PC-3 (cell line): ENCODE results near the gene ARHGEF28. TPM values are rescaled to one million over a fixed set of nuclear protein-coding genes. Genes with fewer than 3 reads are reported as not detected.

Source experiments
- ATAC-seq: fragments of 200-7000 bp; cut with Tn5 transposase; 2 replicates; pipeline ENCODE4 v1.9.1; 2020; ENCODE audit warnings: mild to moderate bottlenecking, moderate library complexity
- BruUV-seq: library from RNA; stranded (reverse); fragments of 400-500 nt; replicated peaks from 2 replicates; lab custom pipeline; 2021; lab: Mats Ljungman, UMichigan
- CTCF ChIA-PET: fragments of 300-600 bp; sonication (Branson Sonifier 250); formaldehyde crosslinking; loops from one replicate; lab custom pipeline; 2022; ENCODE audit warnings: antibody characterized with exemption; lab: Charles Lee
- POLR2A ChIA-PET: fragments of 300-600 bp; sonication (Branson Sonifier 250); formaldehyde crosslinking; loops from one replicate; lab custom pipeline; 2022; ENCODE audit warnings: antibody characterized with exemption; ENCODE audit not compliant: unreplicated experiment; lab: Charles Lee
- DNase-seq: peaks from one replicate; pipeline ENCODE4 v3.0.0-alpha.2; 2015
- H2AFZ ChIP-seq: fragments of 300-600 bp; sonication (generic); 2 replicates; pipeline ENCODE4 v1.6.0; 2016; ENCODE audit warnings: antibody characterized with exemption, low read length
- H3F3A ChIP-seq: fragments of 300-600 bp; sonication (generic); one replicate; pipeline ENCODE4 v1.6.0; 2017; ENCODE audit warnings: antibody characterized with exemption, low read length, control low read depth, mild to moderate bottlenecking; ENCODE audit not compliant: unreplicated experiment
- H3K27ac ChIP-seq: fragments of 300-600 bp; sonication (generic); 2 replicates; pipeline ENCODE4 v1.5.1; 2016; ENCODE audit warnings: mild to moderate bottlenecking, low read length
- H3K27me3 ChIP-seq: fragments of 300-600 bp; sonication (generic); 2 replicates; pipeline ENCODE4 v1.6.1; 2016; ENCODE audit warnings: low read length, mixed read lengths
- H3K36me3 ChIP-seq: fragments of 300-600 bp; sonication (generic); 2 replicates; pipeline ENCODE4 v1.6.1; 2016; ENCODE audit warnings: low read depth, mixed run types, low read length, mixed read lengths
- H3K4me1 ChIP-seq: fragments of 300-600 bp; sonication (generic); 2 replicates; pipeline ENCODE4 v1.5.1; 2016; ENCODE audit warnings: low read length; ENCODE audit not compliant: insufficient read depth
- H3K4me2 ChIP-seq: fragments of 300-600 bp; sonication (generic); 2 replicates; pipeline ENCODE4 v1.6.0; 2016; ENCODE audit warnings: low read length
- H3K4me3 ChIP-seq: fragments of 300-600 bp; sonication (generic); 2 replicates; pipeline ENCODE4 v1.5.1; 2016; ENCODE audit warnings: mild to moderate bottlenecking, low read length, mixed read lengths
- H3K79me2 ChIP-seq: fragments of 300-600 bp; sonication (generic); 2 replicates; pipeline ENCODE4 v1.6.1; 2017; ENCODE audit warnings: low read length, mixed read lengths
- H3K9ac ChIP-seq: fragments of 300-600 bp; sonication (generic); 2 replicates; pipeline ENCODE4 v1.6.0; 2016; ENCODE audit warnings: mild to moderate bottlenecking, low read length
- H3K9me2 ChIP-seq: fragments of 300-600 bp; sonication (generic); replicated peaks from 2 replicates; pipeline ENCODE4 v1.6.1; 2016; ENCODE audit warnings: mixed run types, low read length, mixed read lengths
- H3K9me3 ChIP-seq: fragments of 300-600 bp; sonication (generic); 2 replicates; pipeline ENCODE4 v1.6.1; 2016; ENCODE audit warnings: low read length, mixed read lengths
- H4K20me1 ChIP-seq: fragments of 300-600 bp; sonication (generic); 2 replicates; pipeline ENCODE4 v1.6.1; 2016; ENCODE audit warnings: low read length, mixed read lengths
- EZH2 ChIP-seq: fragments of 300-600 bp; sonication (generic); IDR thresholded peaks from one replicate; pipeline ENCODE4 v1.6.1; 2017; ENCODE audit warnings: antibody characterized with exemption, mild to moderate bottlenecking, low read length; ENCODE audit not compliant: unreplicated experiment
- EZH2phosphoT487 ChIP-seq: fragments of 300-600 bp; sonication (generic); IDR thresholded peaks from 2 replicates; pipeline ENCODE4 v1.6.1; 2018; ENCODE audit warnings: mild to moderate bottlenecking, antibody characterized with exemption, low read length, borderline replicate concordance
- intact Hi-C: fragments of 100-400 bp; cut with micrococcal nuclease; formaldehyde crosslinking; loops from 2 replicates; pipeline ENCODE4 v1.9.0; 2023
- total RNA-seq: library from RNA; depleted of rRNA; stranded (reverse); fragments of >200 nt; gene quantifications from 2 replicates; pipeline ENCODE4 v1.2.3, GENCODE V29; 2014
- TF ChIP-seq, protein P1 (sequence below): fragments of 300-600 bp; sonication (generic); conservative IDR thresholded peaks from 2 replicates; pipeline ENCODE4 v1.5.1; 2017; ENCODE audit warnings: antibody characterized with exemption, low read depth, mild to moderate bottlenecking, low read length

Gene ARHGEF28
- total RNA-seq, 1 experiment from 2014 or later: 24.2 TPM

DNA sequence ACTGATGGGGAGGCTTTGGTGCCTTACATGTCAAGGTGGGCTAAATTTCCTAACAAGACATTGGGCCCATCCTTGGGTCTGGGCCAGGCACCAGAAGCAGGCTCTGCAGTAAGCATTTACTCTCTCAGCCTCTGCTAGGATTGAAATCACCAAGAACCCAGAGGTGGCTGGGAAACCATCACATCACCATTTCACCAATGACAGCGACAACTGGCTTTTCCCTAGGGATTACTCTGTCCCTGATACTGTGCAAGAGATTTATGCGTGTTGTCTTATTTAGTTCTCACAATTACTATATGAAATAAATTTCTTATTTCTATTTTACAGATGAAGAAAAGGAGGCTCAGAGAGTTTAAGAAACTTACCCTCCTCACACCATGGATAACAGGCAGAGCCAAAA lies 342.2 kb downstream of the ARHGEF28 start:
- Histone ChIP-seq H3K4me2 (no peak overlapping the region), H3K9me2 (no peaks in the 10 kb centered on the region), H4K20me1 (no peaks in the 10 kb centered on the region), H2AFZ (no peak overlapping the region), H3K79me2 (no peaks in the 10 kb centered on the region), H3K4me1 (no peaks in the 10 kb centered on the region), H3K27me3 (no peaks in the 10 kb centered on the region), H3K9me3 (no peaks in the 10 kb centered on the region), H3F3A (no peaks in the 10 kb centered on the region), H3K36me3 (no peaks in the 10 kb centered on the region), H3K4me3 (no peak overlapping the region), H3K9ac (no peak overlapping the region), H3K27ac (no peak overlapping the region)
- ATAC-seq: no peak
- no TSS peak for BruUV-seq
- no peak for DNase-seq
- no peak for TF ChIP-seq EZH2
- TF ChIP-seq, protein P1, sequence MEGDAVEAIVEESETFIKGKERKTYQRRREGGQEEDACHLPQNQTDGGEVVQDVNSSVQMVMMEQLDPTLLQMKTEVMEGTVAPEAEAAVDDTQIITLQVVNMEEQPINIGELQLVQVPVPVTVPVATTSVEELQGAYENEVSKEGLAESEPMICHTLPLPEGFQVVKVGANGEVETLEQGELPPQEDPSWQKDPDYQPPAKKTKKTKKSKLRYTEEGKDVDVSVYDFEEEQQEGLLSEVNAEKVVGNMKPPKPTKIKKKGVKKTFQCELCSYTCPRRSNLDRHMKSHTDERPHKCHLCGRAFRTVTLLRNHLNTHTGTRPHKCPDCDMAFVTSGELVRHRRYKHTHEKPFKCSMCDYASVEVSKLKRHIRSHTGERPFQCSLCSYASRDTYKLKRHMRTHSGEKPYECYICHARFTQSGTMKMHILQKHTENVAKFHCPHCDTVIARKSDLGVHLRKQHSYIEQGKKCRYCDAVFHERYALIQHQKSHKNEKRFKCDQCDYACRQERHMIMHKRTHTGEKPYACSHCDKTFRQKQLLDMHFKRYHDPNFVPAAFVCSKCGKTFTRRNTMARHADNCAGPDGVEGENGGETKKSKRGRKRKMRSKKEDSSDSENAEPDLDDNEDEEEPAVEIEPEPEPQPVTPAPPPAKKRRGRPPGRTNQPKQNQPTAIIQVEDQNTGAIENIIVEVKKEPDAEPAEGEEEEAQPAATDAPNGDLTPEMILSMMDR: no peak
- TF ChIP-seq EZH2phosphoT487: no peak
- CTCF ChIA-PET: no interaction called here
- POLR2A ChIA-PET: no interaction called here
- intact Hi-C loops: no loop called here

DNA sequence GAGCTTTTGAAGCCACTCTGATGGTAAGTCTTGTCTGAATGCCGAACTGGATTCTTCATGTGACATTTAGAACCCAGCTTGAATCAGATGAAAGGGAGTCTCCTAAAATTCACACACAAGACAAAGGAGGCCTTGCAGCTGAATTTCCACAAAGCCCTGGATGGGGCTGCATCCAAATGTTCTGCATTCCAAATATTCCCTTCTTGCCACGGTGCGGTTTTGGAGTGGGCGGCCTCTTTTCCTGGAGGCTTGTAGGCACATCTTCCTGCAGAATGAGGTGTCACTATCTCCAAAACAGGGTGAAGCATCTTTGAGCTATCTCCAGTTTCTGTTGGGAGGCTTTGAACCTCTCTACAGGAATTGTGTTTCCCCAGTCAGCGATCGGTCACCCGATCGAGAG lies 342.7 kb downstream of the ARHGEF28 start:
- H3K4me2 ChIP-seq: no peak overlapping the region
- no peak overlapping the region for H3K9ac ChIP-seq
- H3K9me3 ChIP-seq: no peaks in the 10 kb centered on the region
- DNase-seq (no peak), ATAC-seq (no peak)
- H2AFZ ChIP-seq: no peak overlapping the region
- H3K27me3 ChIP-seq: no peaks in the 10 kb centered on the region
- no peak overlapping the region for H3K4me3 ChIP-seq
- intact Hi-C loops: no loop called here
- no peaks in the 10 kb centered on the region for H3K4me1 ChIP-seq
- TF ChIP-seq, protein P1: no peak
- TF ChIP-seq EZH2phosphoT487 (no peak), EZH2 (no peak)
- CTCF ChIA-PET: no interaction called here
- BruUV-seq: no TSS peak
- H3F3A ChIP-seq: no peaks in the 10 kb centered on the region
- H3K27ac ChIP-seq: no peak overlapping the region
- POLR2A ChIA-PET: no interaction called here
- H3K9me2 ChIP-seq: no peaks in the 10 kb centered on the region
- no peaks in the 10 kb centered on the region for H3K36me3 ChIP-seq
- no peaks in the 10 kb centered on the region for H3K79me2 ChIP-seq
- no peaks in the 10 kb centered on the region for H4K20me1 ChIP-seq

DNA sequence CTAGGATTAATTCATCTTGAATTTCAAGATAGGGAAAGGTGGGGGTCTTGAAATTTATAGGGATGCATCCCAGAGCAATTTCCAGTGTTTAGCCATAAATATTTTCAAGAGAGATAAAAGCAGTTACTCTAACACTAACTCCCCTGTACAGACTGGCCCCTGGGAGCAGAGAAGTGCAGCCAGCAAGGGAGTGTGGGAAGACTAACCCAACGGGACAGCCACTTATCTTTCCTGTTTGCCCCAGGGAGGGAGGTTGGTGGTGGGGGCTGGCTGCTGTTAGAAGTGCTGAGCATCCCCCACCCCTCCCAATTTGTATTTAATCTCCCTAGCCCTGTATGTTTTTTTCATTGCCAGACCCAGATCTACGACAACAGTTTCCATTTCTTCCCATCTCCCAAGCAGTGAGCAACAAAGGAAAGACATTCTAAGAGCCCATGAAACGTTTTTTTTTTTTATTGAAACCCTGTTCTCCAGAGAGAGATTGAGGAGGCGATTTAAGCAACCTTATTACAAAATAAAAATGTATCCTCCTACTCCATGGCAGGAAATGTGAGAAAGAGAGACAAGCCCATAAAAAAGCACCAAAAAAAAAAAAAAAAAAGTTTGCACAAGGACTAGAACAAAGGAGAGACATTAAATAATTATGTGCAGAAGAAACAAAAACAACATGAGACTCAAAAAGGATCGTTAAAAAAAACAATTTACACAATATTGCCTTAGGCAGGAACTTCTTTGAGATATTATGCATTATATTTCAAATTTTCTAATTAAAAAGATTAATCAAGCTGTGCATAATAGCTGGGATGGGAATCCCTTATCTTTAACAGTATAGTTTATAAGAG lies 343.4 kb downstream of the ARHGEF28 start:
- CTCF ChIA-PET: no interaction called here
- Histone ChIP-seq H3K9ac (no peak overlapping the region), H3K79me2 (no peaks in the 10 kb centered on the region), H3K36me3 (no peaks in the 10 kb centered on the region), H3K9me2 (no peaks in the 10 kb centered on the region), H4K20me1 (no peaks in the 10 kb centered on the region), H3K4me1 (no peaks in the 10 kb centered on the region), H3K27me3 (no peaks in the 10 kb centered on the region), H3K4me2 (no peak overlapping the region), H3K9me3 (no peaks in the 10 kb centered on the region), H3K4me3 (no peak overlapping the region), H2AFZ (no peak overlapping the region), H3F3A (no peaks in the 10 kb centered on the region), H3K27ac (no peak overlapping the region)
- no peak for TF ChIP-seq EZH2phosphoT487
- TF ChIP-seq, protein P1: no peak
- no peak for TF ChIP-seq EZH2
- POLR2A ChIA-PET: no interaction called here
- intact Hi-C loops: no loop called here
- no peak for DNase-seq
- no peak for ATAC-seq
- no TSS peak for BruUV-seq
